AG09319 (cell line): Measurements from ENCODE around the gene JPT2.

ENCODE experiments used
- DNase-seq: peaks from one replicate; pipeline ENCODE4 v3.0.0-alpha.2; 2010; ENCODE audit warnings: low read depth; ENCODE audit errors: extremely low read depth
- CTCF ChIP-seq: IDR thresholded peaks from 2 replicates; pipeline ENCODE4 v1.5.1; 2011; ENCODE audit warnings: low read depth, mild to moderate bottlenecking, inconsistent platforms, low read length, moderate library complexity

JPT2 gene

DNA sequence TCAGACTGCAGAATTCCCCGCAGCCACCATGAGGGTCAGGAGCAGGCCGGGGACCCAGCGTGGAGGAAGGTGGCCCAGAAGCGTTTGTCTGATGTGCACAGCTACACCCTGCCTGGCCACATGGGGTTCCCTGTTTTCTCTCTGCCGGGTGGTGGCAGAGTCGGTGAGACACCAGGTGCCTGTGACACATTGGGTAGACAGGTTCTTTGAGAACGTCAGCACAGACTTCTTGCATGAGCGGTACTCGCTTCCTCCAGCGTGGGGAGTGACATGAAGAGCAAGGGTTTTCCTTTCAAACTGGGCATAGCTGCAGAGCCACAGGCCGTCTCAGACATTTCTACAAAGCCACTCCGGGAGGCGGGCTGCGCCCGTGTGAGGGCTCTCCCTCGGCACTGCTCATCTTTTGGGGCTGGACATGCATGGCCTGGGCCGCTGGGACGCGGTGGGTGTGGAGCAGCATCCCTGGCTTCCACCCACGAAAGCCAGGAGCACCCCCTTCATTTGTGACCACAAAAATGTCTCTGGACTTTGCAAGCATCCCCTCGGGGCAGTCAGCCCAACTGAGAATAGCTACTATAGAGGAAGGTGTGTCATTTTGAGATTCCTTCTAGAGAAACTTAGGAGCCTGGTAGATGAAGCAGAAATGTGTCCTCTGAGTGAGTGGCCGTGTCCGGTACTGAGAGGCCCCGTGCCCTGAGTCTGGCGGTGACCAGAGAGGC lies 67.3 kb downstream of the JPT2 start:
- TF ChIP-seq CTCF, result no peak

GRCh38 chr16:1745900-1746692 lies 68.0 kb downstream of the JPT2 start:
- no peak for DNase-seq
- no peak for TF ChIP-seq CTCF

More for the DNA sequence above, 67.3 kb downstream of the JPT2 start:
- peak; percentile 36 for DNase-seq

- DNase-seq, result no peak
- no peak for TF ChIP-seq CTCF
Observed at GRCh38 chr16:1746693-1747195, 68.7 kb downstream of the JPT2 start.

DNA sequence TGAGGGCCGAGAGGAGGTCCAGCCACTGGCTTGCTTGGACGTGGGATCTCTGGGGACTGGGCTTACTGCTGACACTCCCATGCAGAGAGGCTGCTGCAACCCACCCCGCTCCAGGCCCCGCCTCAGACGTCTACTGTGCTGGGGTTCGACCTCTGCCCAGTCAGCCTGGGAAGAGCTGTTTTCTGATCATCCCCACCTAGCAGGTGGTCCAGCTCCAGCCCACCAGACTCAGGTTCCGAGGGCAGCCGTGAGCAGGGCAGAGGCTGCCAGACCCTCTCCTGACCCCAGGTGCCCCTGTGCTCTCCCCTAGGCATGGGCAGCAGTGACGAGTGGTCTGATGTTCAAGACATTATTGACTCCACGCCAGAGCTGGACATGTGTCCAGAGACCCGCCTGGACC lies 69.9 kb downstream of the JPT2 start:
- TF ChIP-seq CTCF, result no peak
- DNase-seq, result no peak

GRCh38 chr16:1749152-1750117 lies 71.4 kb downstream of the JPT2 start:
- no peak for TF ChIP-seq CTCF
- no peak for DNase-seq
